ENCODE data around the gene ZNF460. TPM values are rescaled to one million over a fixed set of nuclear protein-coding genes. Genes with fewer than 3 reads are reported as not detected.

Gene ZNF460
- total RNA-seq, 1 experiment from 2014 or later = 43.1 TPM

DNA sequence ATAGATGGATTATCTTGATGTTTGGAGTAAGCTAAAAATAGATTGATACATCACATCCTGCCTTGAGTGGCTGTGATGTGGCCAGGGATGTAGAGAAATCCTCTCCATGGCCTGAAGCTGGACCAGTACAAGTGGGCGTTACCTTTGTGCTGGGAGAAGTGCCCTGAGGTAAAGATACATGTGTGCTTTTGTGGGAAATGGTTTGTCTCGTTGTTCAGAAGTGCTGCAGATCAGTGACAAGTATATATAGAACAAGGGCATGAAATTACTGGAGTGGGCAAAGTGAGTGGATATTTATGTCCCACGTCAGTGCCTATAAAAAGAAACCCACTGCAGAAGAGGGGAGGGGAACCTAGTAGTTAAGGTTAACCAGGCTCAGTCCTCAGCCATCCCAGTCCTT lies 58.6 kb downstream of the ZNF460 start:
- H3K79me2 ChIP-seq (ENCODE audit: insufficient read depth, low read length) = no peaks in the 10 kb centered on the region
- DNase-seq (ENCODE audit: low read depth, low spot score) (no peak), ATAC-seq (no peak)
- no peaks in the 10 kb centered on the region for H3K4me1 ChIP-seq (ENCODE audit: control insufficient read depth in 1 of 2, insufficient read depth in 2 of 2, low read length in 2 of 2)
- no peak overlapping the region for H2AFZ ChIP-seq (ENCODE audit: low read depth, low read length, poor library complexity, severe bottlenecking)
- no peak for TF ChIP-seq REST (IDR thresholded peaks at IDR 0.05; ENCODE audit: low read depth)
- TF ChIP-seq, protein P1, sequence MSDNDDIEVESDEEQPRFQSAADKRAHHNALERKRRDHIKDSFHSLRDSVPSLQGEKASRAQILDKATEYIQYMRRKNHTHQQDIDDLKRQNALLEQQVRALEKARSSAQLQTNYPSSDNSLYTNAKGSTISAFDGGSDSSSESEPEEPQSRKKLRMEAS (IDR thresholded peaks at IDR 0.05) = no peak
- no peak for TF ChIP-seq RAD21 (IDR thresholded peaks at IDR 0.05; ENCODE audit: low read depth)
- no peak for TF ChIP-seq FOSL1 (IDR thresholded peaks at IDR 0.05; ENCODE audit: low read depth)
- TF ChIP-seq ATF3 (IDR thresholded peaks at IDR 0.05) = no peak
- TF ChIP-seq, protein P2, sequence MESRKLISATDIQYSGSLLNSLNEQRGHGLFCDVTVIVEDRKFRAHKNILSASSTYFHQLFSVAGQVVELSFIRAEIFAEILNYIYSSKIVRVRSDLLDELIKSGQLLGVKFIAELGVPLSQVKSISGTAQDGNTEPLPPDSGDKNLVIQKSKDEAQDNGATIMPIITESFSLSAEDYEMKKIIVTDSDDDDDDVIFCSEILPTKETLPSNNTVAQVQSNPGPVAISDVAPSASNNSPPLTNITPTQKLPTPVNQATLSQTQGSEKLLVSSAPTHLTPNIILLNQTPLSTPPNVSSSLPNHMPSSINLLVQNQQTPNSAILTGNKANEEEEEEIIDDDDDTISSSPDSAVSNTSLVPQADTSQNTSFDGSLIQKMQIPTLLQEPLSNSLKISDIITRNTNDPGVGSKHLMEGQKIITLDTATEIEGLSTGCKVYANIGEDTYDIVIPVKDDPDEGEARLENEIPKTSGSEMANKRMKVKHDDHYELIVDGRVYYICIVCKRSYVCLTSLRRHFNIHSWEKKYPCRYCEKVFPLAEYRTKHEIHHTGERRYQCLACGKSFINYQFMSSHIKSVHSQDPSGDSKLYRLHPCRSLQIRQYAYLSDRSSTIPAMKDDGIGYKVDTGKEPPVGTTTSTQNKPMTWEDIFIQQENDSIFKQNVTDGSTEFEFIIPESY (IDR thresholded peaks at IDR 0.05; ENCODE audit: extremely low read depth, insufficient replicate concordance, low read length) = no peak
- no peak for TF ChIP-seq JUND (IDR thresholded peaks at IDR 0.05)
- TF ChIP-seq EGR1 (IDR thresholded peaks at IDR 0.05; ENCODE audit: low read depth) = no peak
- TF ChIP-seq POLR2AphosphoS5 (IDR thresholded peaks at IDR 0.05; ENCODE audit: low read depth, low read length) = no peak
- TF ChIP-seq YY1 (IDR thresholded peaks at IDR 0.05; ENCODE audit: extremely low read depth, insufficient replicate concordance, low read depth, low read length) = no peak
- TF ChIP-seq EZH2phosphoT487 (IDR thresholded peaks at IDR 0.05; ENCODE audit: borderline replicate concordance) = no peak
- TF ChIP-seq CEBPB (IDR thresholded peaks at IDR 0.05; ENCODE audit: low read depth) = no peak
- TF ChIP-seq CBX3 (IDR thresholded peaks at IDR 0.05; ENCODE audit: low read depth) = no peak
- no peak for TF ChIP-seq ELF1 (IDR thresholded peaks at IDR 0.05; ENCODE audit: borderline replicate concordance, low read depth)
- POLR2A ChIA-PET = no interaction called here
- H3K4me3 ChIP-seq (replicated peaks in 1 of 2; ENCODE audit: low read depth in 1 of 2, low read length in 2 of 2) = no peak overlapping the region
- no peaks in the 10 kb centered on the region for H3K9me3 ChIP-seq (ENCODE audit: control insufficient read depth in 1 of 2, insufficient read depth in 1 of 2, low read depth in 1 of 2, low read length in 2 of 2)
- BruUV-seq (replicated peaks) = no TSS peak
- no peak overlapping the region for H3K4me2 ChIP-seq (ENCODE audit: low read length)
- RAD21 ChIA-PET (ENCODE audit: low non-redundant PET in 1 of 2, low total read pairs in 2 of 2, uncharacterized antibody in 2 of 2, unreplicated experiment in 2 of 2) = no interaction called here
- no peak overlapping the region for H3K9ac ChIP-seq (ENCODE audit: low read length)
- H3K36me3 ChIP-seq (ENCODE audit: control insufficient read depth in 1 of 2, insufficient read depth in 2 of 2, low read length in 2 of 2) = no peaks in the 10 kb centered on the region
- H3K27me3 ChIP-seq (ENCODE audit: insufficient read depth, low read length) = no peaks in the 10 kb centered on the region
- no peaks in the 10 kb centered on the region for H4K20me1 ChIP-seq (ENCODE audit: insufficient read depth)
- H3K9me2 ChIP-seq (ENCODE audit: insufficient read depth) = no peaks in the 10 kb centered on the region
- CTCF ChIA-PET = no interaction called here
- no peak overlapping the region for H3K27ac ChIP-seq (ENCODE audit: low read depth, low read length)
- intact Hi-C loops (cut with micrococcal nuclease) = no loop called here

Measured in HCT116 (cell line).